Measurements from ENCODE around the gene KDR. TPM values are rescaled to one million over a fixed set of nuclear protein-coding genes. Genes with fewer than 3 reads are reported as not detected.

The KDR gene
- total RNA-seq, 2 donors from 2014 or later, result not detected

Other genes with a start within 250 kb of the KDR start
- gene SRD5A3, start 220.6 kb upstream of the KDR start, total RNA-seq, result 10 to 100 TPM in 1 of 2 donors, under 1 TPM in 1; 0.77 to 20.4 TPM

All from activated naive CD4-positive, alpha-beta T cell treated with anti-CD3 and anti-CD28 coated beads, Interleukin-2, amount 50 U/mL, for 72 hours (primary cell).